ENCODE results near the gene SYTL4.
"Not testable (repeated sequence)": the region's sequence is repeated elsewhere in the genome, so short reads cannot be mapped to it uniquely, and the experiment has no call there.

SYTL4 gene

GRCh38 chrX:100731441-100732281, at the start of gene SYTL4:
TSS of gene SYTL4 (minus strand) at chrX:100732121. CDS start at chrX:100702037, 30,084 bp downstream.
- no peak for DNase-seq (ENCODE audit: low read depth in 2 of 2)

DNA sequence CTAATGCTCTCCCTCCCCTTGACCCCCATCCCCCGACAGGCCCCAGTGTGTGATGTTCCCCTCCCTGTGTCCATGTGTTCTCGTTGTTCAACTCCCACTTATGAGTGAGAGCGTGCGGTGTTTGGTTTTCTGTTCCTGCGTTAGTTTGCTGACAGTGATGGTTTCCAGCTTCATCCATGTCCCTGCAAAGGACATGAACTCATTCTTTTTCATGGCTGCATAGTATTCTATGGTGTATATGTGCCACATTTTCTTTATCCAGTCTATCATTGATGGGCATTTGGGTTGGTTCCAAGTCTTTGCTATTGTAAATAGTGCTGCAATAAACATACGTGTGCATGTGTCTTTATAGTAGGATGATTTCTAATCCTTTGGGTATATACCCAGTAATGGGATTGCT, 37.5 kb upstream of the SYTL4 start:
- not testable (repeated sequence) for DNase-seq (ENCODE audit: low read depth in 2 of 2)

DNA sequence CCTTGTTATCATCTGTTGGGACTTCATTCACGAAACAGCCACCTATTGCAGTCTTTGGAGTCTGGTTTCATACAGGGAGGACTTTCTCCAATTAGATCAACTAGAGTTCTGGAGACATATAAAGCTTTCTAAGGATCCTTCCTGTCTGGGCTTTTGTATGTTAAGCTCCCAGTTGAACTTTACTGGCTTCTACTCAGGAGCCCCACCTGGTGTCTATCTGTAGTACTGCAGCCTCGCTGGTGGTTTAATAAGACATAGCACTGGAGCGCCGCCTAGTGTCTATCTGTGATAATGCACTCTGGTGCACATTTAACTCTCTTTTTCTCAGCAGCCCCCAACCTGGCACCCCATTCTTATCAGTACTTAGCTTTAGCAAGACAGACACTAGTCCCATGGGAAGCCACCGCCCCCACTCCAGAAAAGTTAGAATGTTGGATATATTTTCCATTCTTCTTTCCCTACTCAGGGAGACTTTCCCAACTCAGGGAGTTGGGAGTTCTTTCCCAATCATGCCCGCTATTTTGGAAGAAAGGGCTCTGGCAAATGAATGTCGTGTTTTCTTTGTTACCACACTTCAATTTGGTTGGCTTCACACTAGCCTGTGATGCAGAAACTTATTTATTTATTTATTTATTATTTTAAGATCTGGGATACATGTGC, 36.9 kb upstream of the SYTL4 start:
- DNase-seq (ENCODE audit: low read depth in 2 of 2), result peak; percentile 70 to 80

- no peak for DNase-seq (ENCODE audit: low read depth in 2 of 2)
These were observed 19.0 kb upstream of the SYTL4 start for GRCh38 chrX:100750883-100751282.

DNA sequence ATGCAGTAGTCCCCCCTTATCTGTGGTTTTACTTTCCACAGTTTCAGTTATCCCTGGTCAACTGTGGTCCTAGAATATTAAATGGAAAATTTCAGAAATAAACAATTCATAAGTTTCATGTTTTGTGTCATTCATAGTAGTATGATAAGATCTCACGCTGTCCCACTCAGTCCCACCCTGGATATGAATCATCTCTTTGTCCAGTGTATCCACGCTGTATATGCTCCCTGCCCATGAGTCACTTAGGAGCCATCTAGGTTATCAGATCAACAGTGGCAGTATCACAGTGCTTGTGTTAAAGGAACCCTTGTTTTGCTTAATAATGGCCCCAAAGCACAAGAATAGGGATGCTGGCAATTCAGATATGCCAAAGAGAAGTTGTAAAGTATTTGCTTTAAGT, 16.2 kb upstream of the SYTL4 start:
- no peak for DNase-seq (ENCODE audit: low read depth in 2 of 2)

DNA sequence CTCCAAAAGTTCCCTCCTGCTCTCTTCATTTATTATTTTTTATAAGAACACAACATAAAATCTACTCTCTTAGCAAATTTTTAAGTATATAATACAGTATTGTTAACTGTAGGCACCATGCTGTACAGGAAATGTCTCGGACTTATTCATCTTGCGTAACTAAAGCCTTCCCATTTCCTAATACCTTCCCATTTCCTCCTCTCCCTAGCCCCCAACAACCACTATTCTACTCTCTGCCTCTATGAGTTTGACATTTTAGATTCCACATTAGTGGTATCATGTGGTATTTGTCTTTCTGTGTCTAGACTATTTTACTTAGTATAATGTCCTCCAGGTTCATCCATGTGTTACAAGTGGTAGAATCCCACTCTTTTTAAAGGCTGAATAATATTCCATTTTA, 15.8 kb upstream of the SYTL4 start:
- DNase-seq (ENCODE audit: low read depth in 2 of 2), result no peak

GRCh38 chrX:100747090-100747489, 15.2 kb upstream of the SYTL4 start:
- DNase-seq (ENCODE audit: low read depth in 2 of 2), result no peak

DNA sequence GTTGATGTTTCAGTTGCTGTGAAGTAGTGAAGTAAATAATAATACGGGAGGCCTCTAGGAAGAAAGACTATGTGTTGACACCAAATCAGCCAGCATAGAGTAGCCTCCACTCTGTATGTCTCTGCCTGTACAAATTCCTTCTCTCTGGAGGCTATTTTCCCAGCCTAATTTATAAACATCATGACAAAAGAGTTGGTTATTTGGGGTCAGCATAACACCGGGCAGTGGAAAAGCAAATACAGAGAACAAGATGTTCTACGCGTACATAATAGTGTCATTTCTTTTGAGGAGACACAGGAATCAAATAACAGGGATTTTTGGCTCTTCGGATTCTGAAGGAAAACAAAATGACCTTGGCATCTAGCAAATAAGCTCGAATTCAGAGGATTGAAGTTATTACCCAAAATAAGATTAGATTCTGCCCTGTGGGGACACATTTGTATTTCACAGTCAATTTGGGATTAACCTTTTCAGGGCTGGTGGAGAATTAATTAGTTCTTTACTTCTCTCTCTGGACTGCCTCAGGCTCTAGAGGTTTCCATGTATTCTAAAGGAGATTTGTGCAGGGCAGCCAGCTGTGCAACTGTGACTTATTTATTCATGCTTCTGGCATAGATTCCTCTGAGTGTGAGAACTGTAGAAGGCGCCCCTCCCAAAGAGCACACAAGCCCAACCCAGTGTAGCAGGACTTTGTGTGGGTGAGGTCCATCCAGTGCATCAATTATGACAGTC, 14.1 kb upstream of the SYTL4 start:
- DNase-seq (ENCODE audit: low read depth in 2 of 2), result no peak

GRCh38 chrX:100745205-100745604, 13.3 kb upstream of the SYTL4 start:
- DNase-seq (ENCODE audit: low read depth in 2 of 2), result no peak

DNA sequence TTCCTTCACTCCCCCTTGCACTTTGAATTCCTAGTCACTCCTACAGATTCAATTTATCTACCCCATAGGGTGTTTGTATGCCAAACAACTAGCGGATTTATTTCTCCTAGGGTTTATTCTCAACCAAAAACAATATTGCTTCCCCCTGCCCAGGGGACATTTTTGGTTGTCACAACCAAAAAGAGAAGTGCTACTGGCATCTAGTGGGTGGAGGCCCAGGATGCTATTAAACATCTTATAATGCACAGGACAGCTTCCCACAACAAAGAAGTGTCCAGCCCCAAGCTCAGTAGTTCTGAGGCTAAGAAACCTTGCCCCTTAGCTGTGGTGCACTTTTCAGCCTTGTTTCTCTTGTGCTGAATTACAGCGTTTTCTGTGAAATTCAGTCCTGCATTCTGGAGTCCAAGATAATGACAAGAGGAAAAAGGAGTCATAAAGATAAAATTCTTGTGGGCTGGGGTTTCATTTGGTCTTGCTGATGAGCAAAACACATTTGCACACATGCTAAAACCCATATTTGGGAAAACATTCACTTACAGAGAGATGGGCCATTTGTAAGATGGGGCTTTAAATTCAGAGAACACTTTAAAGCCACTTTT, 11.2 kb upstream of the SYTL4 start:
- no peak for DNase-seq (ENCODE audit: low read depth in 2 of 2)

- DNase-seq (ENCODE audit: low read depth in 2 of 2), result not testable (repeated sequence)
These were observed 7.9 kb downstream of the SYTL4 start for GRCh38 chrX:100724006-100724405.

GRCh38 chrX:100721328-100721727, 10.6 kb downstream of the SYTL4 start:
- DNase-seq (ENCODE audit: low read depth in 2 of 2), result no peak

DNA sequence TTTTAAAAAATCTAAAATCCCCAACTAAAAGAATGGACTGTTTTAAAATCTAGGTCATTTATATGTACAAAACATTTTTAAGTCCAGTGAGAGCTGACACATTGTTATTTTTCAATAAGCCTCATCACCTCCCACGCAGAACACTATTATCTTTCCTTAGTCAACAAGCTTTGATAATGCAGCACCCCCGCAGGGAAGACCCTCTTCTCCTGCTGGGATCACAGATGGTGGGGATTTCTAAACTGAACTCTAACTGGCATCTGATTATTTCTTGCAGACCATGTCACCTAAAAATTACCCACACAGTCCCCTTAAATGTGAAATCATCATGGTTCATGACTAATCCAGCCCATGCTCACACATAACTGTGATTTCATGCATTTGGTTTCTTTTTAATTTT, 11.6 kb downstream of the SYTL4 start:
- DNase-seq (ENCODE audit: low read depth in 2 of 2), result no peak

DNA sequence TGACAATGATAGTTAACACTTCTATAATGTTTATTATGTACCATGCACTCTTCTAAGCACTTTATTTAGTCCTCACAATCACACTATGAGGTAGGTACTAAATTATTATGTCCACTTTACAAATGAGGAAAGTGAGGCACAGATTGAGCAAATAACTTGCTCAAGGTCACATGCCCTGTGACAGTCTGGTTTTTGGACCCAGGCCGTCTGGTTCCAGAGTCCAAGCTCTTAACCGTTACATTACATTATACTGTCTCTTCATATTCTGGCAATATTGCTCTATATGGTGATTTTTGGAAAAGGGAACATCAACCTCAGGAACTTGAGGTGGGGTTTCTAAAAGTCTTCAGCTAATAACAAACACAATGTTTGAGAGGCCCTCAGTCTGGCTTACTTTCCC, 12.8 kb downstream of the SYTL4 start:
- no peak for DNase-seq (ENCODE audit: low read depth in 2 of 2)

- DNase-seq (ENCODE audit: low read depth in 2 of 2), result no peak
These were observed 14.6 kb downstream of the SYTL4 start for GRCh38 chrX:100717363-100717762.

DNA sequence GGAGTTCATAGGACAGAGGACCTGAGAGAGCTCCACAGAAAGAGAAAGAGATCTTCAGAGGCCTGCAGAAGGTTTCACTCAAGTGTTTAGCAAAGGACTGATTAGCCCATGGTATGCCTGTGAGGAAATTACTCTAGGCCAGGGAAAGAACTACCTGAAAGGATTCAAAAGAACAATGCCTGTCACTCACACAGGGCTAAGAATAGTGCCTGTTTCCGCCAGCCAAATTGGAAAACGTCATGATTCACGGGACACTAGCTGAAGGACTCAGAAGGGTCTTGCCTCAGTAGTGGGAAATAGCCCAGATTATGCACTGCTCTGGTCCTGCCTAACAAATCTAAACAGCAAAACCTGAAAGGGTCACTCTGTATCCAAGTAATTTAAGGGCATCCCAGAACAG, 21.1 kb downstream of the SYTL4 start:
- no peak for DNase-seq (ENCODE audit: low read depth in 2 of 2)

- no peak for DNase-seq (ENCODE audit: low read depth in 2 of 2)
These were observed 27.2 kb downstream of the SYTL4 start for GRCh38 chrX:100704581-100705203.

GRCh38 chrX:100700809-100701208, 31.1 kb downstream of the SYTL4 start:
- DNase-seq (ENCODE audit: low read depth in 2 of 2), result no peak

- DNase-seq (ENCODE audit: low read depth in 2 of 2), result no peak
These were observed 33.4 kb downstream of the SYTL4 start for GRCh38 chrX:100698551-100698950.

- DNase-seq (ENCODE audit: low read depth in 2 of 2), result no peak
These were observed 35.1 kb downstream of the SYTL4 start for GRCh38 chrX:100696699-100697351.

- DNase-seq (ENCODE audit: low read depth in 2 of 2), result no peak
These were observed 35.9 kb downstream of the SYTL4 start for GRCh38 chrX:100695991-100696390.

Data from activated CD8-positive, alpha-beta memory T cell treated with anti-CD3 and anti-CD28 coated beads for 4 hours (primary cell).